Renal pelvis (tissue), 12 donors: ENCODE data around the gene PTGDR2. TPM values are rescaled to one million over a fixed set of nuclear protein-coding genes. Genes with fewer than 3 reads are reported as not detected.

ENCODE experiments used
- DNase-seq: peaks from one replicate; pipeline ENCODE4 v3.0.0-alpha.2; 2013
- long read RNA-seq, 16 experiments: transcript quantifications; one replicate each; lab custom pipeline, GENCODE V29; 2026
- polyA plus RNA-seq, 3 donors: library from polyadenylated mRNA; unstranded; fragments of 120-200 nt; gene quantifications; one replicate each; pipeline ENCODE4 v1.2.1, GENCODE V29; 2013; ENCODE audit not compliant: insufficient read length in 3 of 3

PTGDR2 gene
- under 1 TPM; 0.16 to 0.34 (median 0.24) TPM for polyA plus RNA-seq
- long read RNA-seq, donor 1: 0 reads
- long read RNA-seq, donor 2: 0 reads
- long read RNA-seq, donor 3: 0 reads
- long read RNA-seq, donor 4: 0 reads
- long read RNA-seq, donor 5: 0 reads
- long read RNA-seq, donor 6: 0 reads
- long read RNA-seq, donor 7: 0 reads
- long read RNA-seq, donor 8, partial matches to known transcripts: 0 of 2 reads
- long read RNA-seq, donor 8, other reads (novel, unspliced or antisense): 0 of 2 reads
- long read RNA-seq, donor 9: 0 reads
- long read RNA-seq, donor 10: 0 reads
- long read RNA-seq, donor 11: 0 reads
- long read RNA-seq, donor 12: 0 reads
- long read RNA-seq, donor 13: 0 reads
- long read RNA-seq, donor 14: 0 reads
- long read RNA-seq, donor 15, partial matches to known transcripts: 0 of 1 reads
- long read RNA-seq, donor 15, other reads (novel, unspliced or antisense): 0 of 1 reads
- long read RNA-seq, donor 16: 0 reads

DNA sequence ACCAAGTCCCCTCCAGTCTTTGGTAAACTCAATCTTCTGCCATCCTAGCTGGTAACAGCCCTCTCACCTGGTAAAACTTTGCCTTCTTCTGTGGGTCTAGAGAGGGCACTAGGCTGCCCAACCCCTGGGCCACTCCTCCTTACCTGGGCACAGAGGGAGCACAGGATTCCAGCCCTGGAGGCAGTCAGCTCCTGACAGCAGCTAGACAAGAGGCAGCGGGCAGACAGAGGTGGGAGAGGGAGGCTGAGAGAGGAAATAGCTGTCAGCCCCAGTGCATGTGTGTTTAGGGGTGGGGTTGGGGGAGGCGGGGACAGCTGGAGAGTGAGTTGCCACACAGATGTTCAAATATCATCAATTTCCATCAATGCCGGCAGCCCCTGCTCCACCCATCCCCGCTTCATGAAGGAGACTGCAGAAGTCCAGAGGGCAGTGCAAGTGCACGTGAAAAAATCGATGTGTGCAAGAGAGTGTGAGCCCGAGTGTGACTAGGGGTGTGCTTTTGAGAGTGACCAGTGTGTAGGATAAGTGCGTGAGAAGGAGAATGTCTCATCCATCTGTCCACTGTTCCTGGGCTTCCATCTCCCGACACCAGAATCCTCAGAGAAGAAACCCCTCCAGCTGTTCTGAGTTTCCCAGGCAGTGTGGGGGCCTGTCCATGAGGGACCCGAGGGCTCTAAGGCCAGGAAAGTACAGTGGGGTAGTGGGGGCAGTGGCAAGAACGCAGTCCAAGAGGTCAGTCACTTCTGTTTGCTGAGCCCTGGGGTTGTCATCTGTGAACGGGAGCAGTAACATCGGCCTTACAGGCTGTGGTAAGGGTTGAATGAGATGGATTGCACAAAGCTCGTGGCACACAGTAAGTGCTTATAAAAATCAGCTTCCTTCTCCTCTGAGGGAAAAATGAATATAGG, at the start of gene PTGDR2:
TSS of gene PTGDR2 (minus strand) at position 225 of the 908 bp plus-strand sequence. CDS start 2,228 bp downstream, outside the sequence.
- DNase-seq: no peak

DNA sequence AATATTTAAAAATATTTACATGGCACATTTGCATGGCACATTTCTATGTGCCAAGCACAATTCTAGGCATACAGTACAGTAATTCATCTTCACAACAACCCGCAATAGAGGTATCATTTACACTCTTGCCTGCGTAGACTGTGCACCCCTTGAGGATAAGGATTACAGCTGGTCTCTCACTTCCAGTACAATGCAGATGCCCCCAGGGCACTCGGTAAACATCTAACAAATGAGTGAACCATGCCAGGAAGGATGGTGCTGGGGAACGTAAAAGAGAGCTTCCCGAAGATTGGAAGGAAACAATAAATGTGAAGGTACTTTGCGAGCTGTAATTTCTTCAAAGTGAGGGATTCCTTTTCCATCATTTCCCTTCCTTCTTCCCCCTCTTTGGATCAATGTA, 49.3 kb upstream of the PTGDR2 start:
- no peak for DNase-seq

DNA sequence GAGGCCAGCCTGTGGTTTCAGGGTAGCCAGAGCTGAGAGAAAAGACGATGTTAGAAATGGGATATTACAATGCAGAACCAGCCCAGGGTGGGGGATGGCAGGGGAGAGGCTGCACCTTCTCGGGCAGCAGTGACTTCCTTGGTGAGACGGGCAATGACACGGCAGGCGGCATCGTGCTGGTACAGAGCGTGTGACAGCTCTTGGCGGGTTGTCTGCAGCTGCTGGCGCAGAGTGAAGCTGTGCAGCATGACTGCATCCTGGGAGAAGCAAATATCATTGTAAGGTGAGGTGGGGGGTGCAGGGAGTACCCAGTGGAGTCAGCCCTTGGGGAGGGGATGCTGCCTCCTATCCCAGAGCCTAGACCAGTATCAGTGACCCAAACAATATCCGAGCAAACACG, 46.9 kb upstream of the PTGDR2 start:
- no peak for DNase-seq

DNA sequence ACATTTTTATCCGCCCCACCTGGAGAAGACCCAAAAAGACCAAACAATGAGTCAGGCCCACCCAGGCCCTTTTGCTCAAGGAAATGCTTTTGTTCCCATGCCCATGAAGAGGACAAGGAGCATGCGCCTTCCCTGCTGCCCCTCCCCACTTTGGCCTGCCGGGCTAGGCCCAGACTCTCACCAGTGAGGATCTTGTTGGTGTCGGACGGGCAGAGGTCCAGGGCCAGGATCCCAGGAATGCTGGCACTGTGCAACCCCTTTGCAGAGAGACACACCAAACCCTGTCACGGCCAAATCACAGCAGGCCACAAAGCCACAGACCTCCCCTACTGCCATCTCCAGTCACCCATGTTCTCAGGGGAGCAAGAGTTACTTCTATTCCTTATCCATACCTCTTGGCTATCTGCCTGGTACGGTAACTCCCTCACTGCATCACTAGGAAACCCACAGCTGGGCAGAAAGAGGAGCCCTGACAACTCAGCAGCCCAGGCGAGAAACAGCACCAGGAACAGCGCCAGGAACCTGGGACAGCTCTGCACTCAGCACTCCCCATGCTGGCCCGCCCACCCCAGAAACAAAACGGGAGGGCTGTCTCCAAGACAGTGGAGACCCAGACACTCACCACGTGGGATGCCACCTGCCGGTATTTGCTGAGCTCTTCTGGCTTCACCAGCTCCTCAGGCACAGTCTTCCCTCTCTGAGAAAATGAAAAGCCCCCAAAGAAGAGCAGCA, 45.1 kb upstream of the PTGDR2 start:
- DNase-seq: no peak

DNA sequence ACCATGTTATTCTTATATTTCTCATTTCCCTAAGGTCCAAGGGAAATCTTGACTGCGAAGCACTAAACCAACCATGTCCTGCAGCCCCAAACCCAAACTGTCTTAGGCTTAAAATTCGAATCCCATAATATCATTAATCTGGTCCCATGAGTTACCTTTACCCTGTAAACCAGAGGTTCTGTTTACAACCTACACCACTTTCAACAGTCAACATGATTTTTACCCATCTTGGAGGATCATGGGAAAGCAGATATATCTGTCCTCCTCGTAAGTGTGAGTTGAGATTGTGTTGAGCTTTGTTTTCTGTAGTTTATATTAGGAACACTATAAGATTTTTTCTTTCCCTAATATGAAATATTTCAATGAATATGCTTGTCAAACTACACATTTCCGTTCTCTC, 44.2 kb upstream of the PTGDR2 start:
- DNase-seq: no peak

DNA sequence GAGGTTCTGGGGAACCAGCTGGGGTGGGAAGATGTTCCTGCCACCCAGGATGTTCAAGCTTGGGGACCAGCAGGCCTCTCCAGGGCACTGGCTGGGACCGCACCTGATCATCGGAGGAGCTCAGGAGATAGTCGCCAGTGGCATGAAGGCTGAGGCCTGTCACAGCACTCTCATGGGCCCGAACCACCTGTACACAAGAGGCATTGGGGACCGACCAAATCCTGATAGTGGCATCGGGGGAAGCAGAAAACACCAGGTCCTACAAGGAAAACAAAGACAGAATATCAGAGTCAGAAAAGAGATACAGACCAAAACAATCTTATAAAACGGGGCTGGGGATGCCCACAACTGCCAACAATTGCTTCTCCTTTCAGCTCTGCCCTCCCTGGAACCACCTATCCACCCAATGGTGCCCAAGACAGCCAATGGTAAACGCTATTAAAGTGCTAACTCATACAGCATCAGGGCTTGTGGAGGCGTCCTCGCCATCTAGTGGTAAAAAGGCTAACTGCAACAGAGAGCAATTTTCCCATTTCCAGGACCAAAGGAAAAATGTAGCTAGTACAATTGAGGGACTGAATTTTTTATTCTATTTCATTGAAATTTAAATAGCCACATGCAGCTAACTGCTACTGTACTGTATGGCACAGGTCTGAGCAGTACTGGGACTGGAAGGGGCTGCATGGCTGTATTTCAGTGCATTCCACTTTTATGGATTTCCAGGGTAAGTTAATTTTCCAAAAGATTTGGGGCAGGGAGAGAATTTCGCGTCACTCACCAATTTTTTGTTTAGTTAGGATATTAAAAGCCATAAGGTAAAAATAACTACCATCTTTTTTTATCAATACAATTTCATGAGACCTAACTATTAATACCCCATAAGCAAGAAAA, 43.5 kb upstream of the PTGDR2 start:
- no peak for DNase-seq

DNA sequence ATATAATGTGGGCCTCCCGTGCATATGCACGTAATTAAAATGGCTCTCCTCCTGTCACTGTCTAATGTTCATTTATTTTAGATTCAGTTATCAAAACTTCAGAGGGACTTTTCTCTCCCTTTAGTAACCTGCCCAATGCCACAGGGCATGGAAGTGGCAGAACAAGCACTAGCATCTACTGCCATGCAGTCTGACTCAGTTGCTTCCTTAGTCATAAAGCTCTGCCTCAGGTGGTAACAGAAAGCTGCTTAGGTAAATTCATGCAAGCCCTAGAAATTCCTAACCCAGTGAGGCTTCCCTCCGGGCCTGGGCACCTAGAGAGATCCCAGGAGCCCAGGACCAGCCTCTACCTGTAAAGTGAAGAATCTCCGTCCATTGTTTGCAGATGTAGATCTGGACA, 41.7 kb upstream of the PTGDR2 start:
- no peak for DNase-seq

DNA sequence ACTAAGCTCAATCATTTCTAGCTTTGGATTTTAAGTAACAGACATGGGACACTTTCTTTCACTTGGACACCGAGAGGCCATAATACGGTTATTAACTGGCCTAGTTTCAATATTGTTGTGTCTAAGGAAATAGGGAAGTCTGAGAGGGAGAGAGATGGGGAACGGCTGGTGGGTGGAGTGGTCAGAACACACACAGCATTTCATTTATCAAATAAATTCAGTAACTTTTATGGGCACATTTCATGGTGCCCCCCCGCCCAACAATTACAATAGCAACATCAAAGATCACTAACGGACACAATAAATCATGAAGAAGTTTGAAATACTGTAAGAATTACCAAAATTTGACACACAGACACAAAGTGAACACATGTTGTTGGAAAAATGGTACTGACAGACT, 39.9 kb upstream of the PTGDR2 start:
- no peak for DNase-seq

DNA sequence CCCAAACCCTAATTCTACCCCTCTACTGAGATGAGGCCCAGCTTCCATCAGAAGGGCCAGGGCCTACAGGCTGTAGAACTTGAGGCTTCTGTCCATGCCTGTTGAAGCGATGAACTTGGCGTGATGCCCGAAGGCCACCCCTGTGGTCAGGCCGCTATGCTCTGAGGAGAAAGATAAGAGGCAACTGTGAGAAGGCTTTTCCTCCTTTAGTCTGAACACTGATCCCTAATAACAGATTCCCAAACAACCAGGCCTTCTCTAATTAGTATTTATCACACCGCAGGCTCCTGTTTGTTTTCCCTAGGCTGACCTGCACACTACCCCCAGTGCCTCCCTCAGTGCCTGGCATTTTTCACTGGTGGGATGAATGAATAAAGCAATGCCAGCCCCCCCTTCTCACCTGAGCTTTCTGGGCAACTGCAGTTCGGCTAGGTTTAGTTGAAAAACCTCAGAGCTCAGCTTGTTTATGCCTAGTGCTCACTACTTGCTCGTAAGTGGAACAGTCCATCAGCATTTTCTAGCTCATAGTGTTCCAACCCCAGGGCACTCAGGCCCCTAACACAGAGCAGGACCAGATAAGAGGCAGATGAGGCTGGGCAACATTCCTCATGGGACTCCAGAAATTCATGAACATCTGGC, 35.5 kb upstream of the PTGDR2 start:
- DNase-seq: no peak

DNA sequence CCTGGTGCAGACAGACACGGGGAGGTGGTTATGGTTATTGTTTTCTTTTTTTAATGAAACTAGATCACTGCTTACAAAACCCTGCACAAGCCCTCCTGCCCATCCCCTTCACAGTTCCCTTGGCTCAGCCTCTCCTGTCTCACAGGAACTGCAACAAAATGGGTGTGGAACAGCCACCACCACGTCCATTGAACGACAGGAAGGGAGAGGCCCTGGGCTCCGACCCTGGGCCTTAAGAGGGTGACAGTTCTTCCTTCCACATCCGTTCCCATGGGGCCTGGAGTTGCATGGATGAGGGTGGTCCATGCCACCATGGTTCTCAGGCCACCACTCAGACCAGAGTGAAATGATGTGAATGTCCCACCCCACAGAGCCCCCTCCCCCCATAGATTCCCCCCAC, 34.9 kb upstream of the PTGDR2 start:
- DNase-seq: no peak

DNA sequence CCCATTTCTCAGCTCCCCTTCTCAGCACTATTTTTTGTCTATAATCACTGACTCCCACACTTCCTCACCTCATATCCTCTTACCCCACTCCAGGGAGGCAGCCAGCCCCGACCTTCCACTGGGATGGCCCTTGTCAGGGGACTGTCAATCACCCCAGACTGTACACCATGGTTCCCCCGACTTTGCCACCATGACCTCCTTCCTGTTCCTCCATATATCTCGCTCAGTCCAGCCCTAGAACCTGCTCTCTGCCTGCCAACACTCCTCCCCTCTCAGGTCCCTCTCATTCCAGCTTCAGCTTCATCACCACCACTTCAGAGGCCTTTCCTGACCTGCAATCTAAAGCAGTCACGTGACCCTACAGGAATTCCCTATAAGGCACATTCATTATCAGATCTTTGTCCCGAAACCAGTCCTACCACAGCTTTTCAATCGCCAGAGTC, 34.1 kb upstream of the PTGDR2 start:
- DNase-seq: no peak

DNA sequence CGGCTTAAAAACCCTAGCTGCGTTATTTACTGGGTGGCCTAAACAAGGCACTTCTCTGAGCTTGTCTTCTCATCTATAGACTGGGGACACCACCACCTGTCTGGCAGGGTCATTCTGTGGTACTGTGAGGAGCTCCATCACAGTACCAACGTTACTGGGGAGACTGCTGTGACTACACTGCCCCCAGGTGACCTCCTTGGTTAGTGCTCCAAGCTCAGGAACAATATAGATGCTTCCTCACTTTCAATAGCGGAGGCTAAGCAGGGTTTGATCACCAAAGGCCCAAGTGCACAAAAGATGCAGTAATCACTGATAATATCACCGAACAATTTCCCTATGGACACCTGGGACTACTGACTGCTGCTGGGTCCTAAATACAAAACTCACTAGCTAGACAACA, 31.8 kb upstream of the PTGDR2 start:
- DNase-seq: no peak

DNA sequence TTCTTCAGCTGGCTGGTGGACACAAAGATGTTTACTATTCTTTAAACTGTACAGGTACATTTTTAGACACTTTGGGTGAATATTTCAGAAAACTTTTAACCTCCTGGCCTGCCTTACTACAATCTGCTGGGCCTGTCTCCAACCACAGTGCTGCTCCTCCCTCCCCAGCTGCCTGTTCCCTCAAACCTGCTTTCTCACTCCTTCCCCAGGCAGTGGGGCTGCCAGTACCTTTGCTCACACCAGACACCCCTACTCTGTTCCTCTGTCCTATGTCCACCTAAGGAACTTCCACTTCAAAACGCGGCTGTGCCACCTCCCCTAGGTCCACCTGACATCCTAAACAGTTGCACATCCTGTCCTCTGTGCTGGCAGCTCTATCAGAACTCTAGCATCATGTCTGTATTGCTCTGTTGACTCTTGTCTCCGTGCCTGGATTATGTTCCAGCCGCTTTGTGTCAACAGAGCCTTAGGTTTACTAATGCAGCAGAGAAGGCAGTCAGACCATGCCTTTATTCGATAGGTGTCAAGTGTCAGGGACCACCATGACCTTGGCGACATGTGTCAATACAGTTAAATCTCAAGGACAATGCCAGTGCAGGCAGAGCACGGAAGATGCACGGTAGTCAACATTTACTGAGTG, 25.0 kb upstream of the PTGDR2 start:
- no peak for DNase-seq

DNA sequence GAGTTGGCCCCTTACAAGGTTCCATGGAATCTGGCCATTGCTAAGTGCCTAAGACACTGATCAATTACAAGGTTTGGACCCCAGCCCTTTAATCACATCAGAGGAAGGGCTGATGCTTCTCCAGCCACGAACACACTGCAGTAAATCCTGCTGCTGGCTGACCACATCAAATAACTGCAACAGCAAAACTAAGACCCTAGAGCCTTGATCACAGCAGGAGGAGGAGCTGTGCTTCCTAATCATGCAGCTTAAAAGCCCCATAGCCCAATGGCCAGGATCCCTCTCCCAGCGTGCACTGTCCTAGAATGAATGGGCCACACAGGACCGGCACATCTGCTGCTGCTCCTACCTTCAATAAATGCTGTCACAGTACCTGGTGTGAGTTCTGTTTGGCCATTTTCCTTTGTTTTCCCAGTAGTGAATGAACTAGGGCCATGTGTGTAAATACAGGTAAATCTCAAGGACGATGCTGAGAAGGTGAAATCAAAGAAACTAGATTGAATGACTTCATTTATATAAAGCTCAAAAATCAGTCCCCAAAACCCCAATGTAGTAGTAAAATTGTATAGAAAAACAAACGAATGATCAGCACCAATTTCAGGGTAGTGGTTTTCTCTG, 24.3 kb upstream of the PTGDR2 start:
- DNase-seq: no peak

DNA sequence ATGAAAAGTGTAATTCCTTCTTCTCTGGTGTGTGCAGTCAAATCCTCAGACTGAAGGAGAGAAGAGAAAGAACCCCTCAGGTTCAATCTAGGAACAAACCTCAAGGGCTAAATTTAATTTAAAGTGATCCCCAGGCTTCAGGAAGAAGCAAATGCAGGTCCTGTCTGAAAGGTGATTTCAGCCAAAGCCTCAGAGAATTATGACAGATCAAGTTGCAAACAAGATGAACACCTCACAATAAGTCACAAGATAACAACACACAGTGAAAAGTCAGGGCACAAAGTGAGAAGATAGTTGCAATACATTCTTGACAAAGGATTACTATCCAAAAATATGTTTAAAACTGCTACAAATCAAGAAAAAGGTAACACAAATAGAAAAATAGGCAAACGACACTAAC, 23.4 kb upstream of the PTGDR2 start:
- no peak for DNase-seq

DNA sequence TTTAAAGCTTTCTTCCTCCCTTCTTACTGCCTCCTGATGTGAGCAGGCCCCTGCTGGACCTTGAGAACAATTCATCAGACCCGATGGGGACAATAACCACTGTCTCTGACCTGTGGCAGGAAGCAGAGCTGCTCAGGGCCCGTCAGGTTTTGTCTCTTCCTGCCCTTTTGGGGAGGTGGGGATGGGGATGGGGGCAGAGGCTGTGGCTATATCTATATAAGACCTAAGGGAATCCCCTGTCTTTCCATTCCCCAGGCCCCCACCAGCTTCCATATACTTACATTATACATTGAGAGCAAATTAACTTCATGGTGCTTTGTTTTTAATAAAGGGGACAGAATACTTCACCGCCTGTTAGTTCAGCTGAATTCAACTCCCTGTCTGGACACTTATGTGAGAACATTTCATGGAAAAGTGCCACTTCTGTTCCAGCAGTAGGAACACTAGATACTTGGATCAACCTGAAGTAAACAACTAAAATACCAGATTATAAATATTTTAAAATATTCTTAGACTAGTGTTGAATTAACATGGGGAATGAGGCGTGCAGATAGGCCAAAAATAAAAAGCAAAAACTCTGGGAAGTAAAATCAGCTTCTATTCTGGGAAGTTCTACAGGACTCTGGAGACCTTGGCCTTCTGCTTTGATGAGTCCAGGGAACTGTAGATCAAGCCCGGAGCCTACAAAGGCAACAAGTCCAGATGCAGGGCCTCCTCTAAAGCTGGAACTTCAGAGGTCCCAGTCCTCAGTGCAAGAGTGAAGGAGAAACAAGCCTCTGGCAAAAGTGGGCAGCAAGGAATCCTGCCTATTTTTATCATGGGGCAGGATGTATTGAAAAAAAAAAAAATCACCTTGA, 22.7 kb upstream of the PTGDR2 start:
- DNase-seq: no peak

DNA sequence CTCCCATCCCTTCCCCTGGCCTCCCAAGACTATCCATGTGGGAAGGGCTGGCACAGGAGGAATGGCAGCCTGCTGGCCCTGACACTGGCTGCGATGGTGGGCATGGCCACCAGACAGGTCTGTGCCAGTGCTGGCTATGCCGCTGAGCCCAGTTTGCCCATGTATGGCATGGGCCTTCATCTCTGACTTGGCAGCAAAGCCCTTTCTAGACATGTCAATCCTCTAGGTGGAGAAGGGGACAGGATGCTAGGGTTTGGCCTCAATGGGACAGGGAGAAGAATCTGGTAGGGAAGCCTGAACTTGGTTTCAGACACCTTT, 20.4 kb upstream of the PTGDR2 start:
- no peak for DNase-seq

DNA sequence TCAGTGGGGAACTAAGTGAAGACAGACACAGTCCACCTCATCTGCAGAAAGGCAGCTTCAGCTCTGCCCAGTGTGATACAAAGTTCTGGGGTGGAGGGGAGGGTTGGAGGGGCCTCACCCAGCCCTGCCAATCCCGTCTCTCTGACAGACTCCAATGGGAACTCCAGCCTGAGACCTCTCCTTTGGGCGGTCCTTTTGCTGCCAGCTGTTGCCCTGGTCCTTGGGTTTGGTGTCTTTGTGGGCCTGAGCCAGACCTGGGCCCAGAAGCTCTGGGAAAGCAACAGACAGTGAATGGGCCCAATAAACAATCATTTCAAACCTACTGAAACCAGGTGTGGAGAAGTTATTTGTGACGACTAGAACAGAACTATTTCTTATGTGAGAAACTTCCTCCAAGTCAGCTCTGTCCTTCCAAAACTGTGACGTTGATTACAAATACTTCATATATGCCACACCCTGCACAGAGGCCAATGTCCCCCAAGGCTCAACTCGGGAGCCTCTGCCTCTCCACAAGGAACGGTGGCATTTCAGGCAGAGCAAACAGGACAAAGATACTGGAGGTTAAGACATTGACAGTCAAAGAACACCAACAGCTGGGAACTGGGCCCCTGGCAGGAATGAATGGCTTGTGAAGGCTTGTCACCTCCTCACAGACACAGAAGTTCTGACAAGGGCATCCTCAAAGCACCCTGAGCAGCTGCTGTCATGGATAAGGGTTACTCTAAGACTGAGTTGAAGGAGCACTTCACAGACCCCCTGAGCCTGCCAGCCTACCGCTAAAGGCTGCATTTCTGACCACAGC, 19.8 kb upstream of the PTGDR2 start:
- DNase-seq: no peak
